Measurements from ENCODE around the gene DCDC2B.

DCDC2B gene

DNA sequence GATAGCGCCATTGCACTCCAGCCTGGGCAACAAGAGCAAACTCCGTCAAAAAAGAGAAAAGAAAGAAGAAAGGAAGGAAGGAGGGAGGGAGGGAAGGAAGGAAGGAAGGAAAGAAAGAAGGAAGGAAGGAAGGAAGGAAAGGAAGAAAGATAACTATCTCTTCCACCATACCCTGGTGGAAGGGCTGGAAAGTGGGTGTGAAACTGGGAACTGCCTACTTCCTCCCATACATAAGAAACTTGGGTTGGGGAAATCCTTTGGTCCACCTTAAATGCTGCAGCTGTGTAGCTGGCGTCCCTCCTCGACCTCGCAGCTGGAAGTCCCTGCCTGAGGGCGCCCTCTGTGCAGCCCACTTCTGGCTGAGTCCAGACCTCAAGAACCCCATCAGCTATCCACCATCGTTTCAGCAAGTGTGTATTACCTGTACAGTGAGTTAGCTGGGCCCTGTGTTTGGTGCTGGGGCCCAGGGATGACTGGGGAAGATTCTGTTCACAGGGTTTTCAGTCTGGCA lies 33.5 kb downstream of the DCDC2B start:
- Histone ChIP-seq H3K14ac (ENCODE audit: low read length) (no peak overlapping the region), H3K4ac (ENCODE audit: low read length) (no peak overlapping the region), H2BK120ac (ENCODE audit: low read depth, low read length) (no peak overlapping the region), H2BK15ac (ENCODE audit: low read length) (no peak overlapping the region), H3K27ac (replicated peaks; ENCODE audit: low read length) (no peak overlapping the region), H3K4me2 (ENCODE audit: insufficient read depth, low read length, poor library complexity, severe bottlenecking) (peak overlapping the region; percentile 37), H4K91ac (ENCODE audit: low read depth, low read length, poor library complexity) (no peak overlapping the region), H3K79me1 (ENCODE audit: low read depth, low read length) (peaks cover 3% of the 10 kb centered on the region), H4K8ac (ENCODE audit: low read depth, low read length) (no peak overlapping the region), H3K9ac (ENCODE audit: low read depth, low read length, poor library complexity) (no peak overlapping the region), H3K4me3 (ENCODE audit: low read length in 2 of 2) (no peak overlapping the region), H2BK12ac (ENCODE audit: low read length) (no peak overlapping the region), H2AFZ (ENCODE audit: low read length) (peak overlapping the region; percentile 93), H3K9me3 (replicated peaks in 1 of 2; ENCODE audit: control insufficient read depth in 2 of 2, insufficient read depth in 1 of 2, low read depth in 1 of 2, low read length in 2 of 2) (no peaks in the 10 kb centered on the region), H3K27me3 (ENCODE audit: control insufficient read depth in 3 of 3, insufficient read depth in 3 of 3, low read depth in 1 of 3, low read length in 3 of 3) (no peaks in the 10 kb centered on the region), H3K23ac (ENCODE audit: low read depth, low read length, poor library complexity) (no peak overlapping the region), H3K36me3 (replicated peaks in 1 of 2; ENCODE audit: control insufficient read depth in 2 of 2, insufficient read depth in 2 of 2, low read length in 2 of 2) (no peaks in the 10 kb centered on the region), H3K4me1 (ENCODE audit: control insufficient read depth in 2 of 2, insufficient read depth in 1 of 2, low read depth in 1 of 2, low read length in 2 of 2) (peaks cover 3 to 7% of the 10 kb centered on the region in 2 donors), H3K18ac (ENCODE audit: low read length) (no peak overlapping the region), H2AK5ac (ENCODE audit: low read depth, low read length) (peak overlapping the region; percentile 8), H2BK5ac (ENCODE audit: low read length) (no peak overlapping the region)
- no CpG with 5 or more reads among the region's 7 CpGs for WGBS, 2 donors (ENCODE audit: extremely low coverage in 2 of 2, insufficient read length in 2 of 2, insufficient replicate concordance in 1 of 2)
- no peak for DNase-seq (ENCODE audit: low spot score)

- H3K4me3 ChIP-seq (ENCODE audit: low read length in 2 of 2) = no peak within 1 kb of the TSS
- no peak for DNase-seq (ENCODE audit: low spot score)
- H3K36me3 ChIP-seq (replicated peaks in 1 of 2; ENCODE audit: control insufficient read depth in 2 of 2, insufficient read depth in 2 of 2, low read length in 2 of 2) = no peaks in the 10 kb centered on the region
These were observed 38.0 kb downstream of the DCDC2B start, which contains the start of gene FAM167B for GRCh38 chr1:32246888-32247273. FAM167B (plus strand) TSS chr1:32247222; CDS start chr1:32247422, 200 bp downstream.

DNA sequence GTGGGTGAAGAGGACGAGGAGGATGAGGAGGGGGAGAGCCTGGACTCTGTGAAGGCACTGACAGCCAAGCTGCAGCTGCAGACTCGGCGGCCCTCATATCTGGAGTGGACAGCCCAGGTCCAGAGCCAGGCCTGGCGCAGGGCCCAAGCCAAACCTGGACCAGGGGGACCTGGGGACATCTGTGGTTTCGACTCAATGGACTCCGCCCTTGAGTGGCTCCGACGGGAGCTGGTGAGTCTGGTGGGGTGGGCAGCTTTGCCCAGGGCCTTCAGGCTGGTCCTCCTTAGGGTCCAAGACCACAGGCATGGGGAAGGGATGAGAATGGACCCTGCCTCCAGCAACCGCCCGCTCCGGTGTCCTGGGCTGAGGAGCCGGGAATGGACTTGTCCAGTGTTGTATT lies 38.6 kb downstream of the DCDC2B start:
- no peak for DNase-seq (ENCODE audit: low spot score)
- Histone ChIP-seq H3K4me1 (ENCODE audit: control insufficient read depth in 2 of 2, insufficient read depth in 1 of 2, low read depth in 1 of 2, low read length in 2 of 2) (peaks cover 12 to 23% of the 10 kb centered on the region in 2 donors), H3K9ac (ENCODE audit: low read depth, low read length, poor library complexity) (no peak overlapping the region), H3K23ac (ENCODE audit: low read depth, low read length, poor library complexity) (no peak overlapping the region), H3K4ac (ENCODE audit: low read length) (no peak overlapping the region), H3K36me3 (replicated peaks in 1 of 2; ENCODE audit: control insufficient read depth in 2 of 2, insufficient read depth in 2 of 2, low read length in 2 of 2) (no peaks in the 10 kb centered on the region), H4K91ac (ENCODE audit: low read depth, low read length, poor library complexity) (no peak overlapping the region), H3K27ac (replicated peaks; ENCODE audit: low read length) (no peak overlapping the region), H3K79me1 (ENCODE audit: low read depth, low read length) (no peaks in the 10 kb centered on the region), H3K4me2 (ENCODE audit: insufficient read depth, low read length, poor library complexity, severe bottlenecking) (no peak overlapping the region), H2BK120ac (ENCODE audit: low read depth, low read length) (no peak overlapping the region), H2BK15ac (ENCODE audit: low read length) (no peak overlapping the region), H3K4me3 (ENCODE audit: low read length in 2 of 2) (no peak overlapping the region), H3K9me3 (replicated peaks in 1 of 2; ENCODE audit: control insufficient read depth in 2 of 2, insufficient read depth in 1 of 2, low read depth in 1 of 2, low read length in 2 of 2) (no peaks in the 10 kb centered on the region), H2AK5ac (ENCODE audit: low read depth, low read length) (peak overlapping the region; percentile 34), H4K8ac (ENCODE audit: low read depth, low read length) (no peak overlapping the region), H2BK12ac (ENCODE audit: low read length) (no peak overlapping the region), H3K14ac (ENCODE audit: low read length) (no peak overlapping the region), H2AFZ (ENCODE audit: low read length) (peak overlapping the region; percentile 84), H2BK5ac (ENCODE audit: low read length) (no peak overlapping the region), H3K18ac (ENCODE audit: low read length) (no peak overlapping the region), H3K27me3 (ENCODE audit: control insufficient read depth in 3 of 3, insufficient read depth in 3 of 3, low read depth in 1 of 3, low read length in 3 of 3) (no peaks in the 10 kb centered on the region)
- WGBS, 2 donors (ENCODE audit: extremely low coverage in 2 of 2, insufficient read length in 2 of 2, insufficient replicate concordance in 1 of 2) = no CpG with 5 or more reads among the region's 12 CpGs

More at GRCh38 chr1:32246888-32247273, 38.0 kb downstream of the DCDC2B start, which contains the start of gene FAM167B:
- no peak within 1 kb of the TSS for H3K14ac ChIP-seq (ENCODE audit: low read length)
- WGBS, 2 donors (ENCODE audit: extremely low coverage in 2 of 2, insufficient read length in 2 of 2, insufficient replicate concordance in 1 of 2) = no CpG with 5 or more reads among the region's 3 CpGs
- H3K9ac ChIP-seq (ENCODE audit: low read depth, low read length, poor library complexity) = no peak within 1 kb of the TSS
- H3K9me3 ChIP-seq (replicated peaks in 1 of 2; ENCODE audit: control insufficient read depth in 2 of 2, insufficient read depth in 1 of 2, low read depth in 1 of 2, low read length in 2 of 2) = no peaks in the 10 kb centered on the region
- H3K4ac ChIP-seq (ENCODE audit: low read length) = no peak within 1 kb of the TSS
- H2BK15ac ChIP-seq (ENCODE audit: low read length) = no peak within 1 kb of the TSS
- no peak within 1 kb of the TSS for H3K18ac ChIP-seq (ENCODE audit: low read length)
- H3K27ac ChIP-seq (replicated peaks; ENCODE audit: low read length) = no peak within 1 kb of the TSS
- no peak within 1 kb of the TSS for H4K8ac ChIP-seq (ENCODE audit: low read depth, low read length)
- H3K23ac ChIP-seq (ENCODE audit: low read depth, low read length, poor library complexity) = no peak within 1 kb of the TSS
- peaks cover 14 to 20% of the 10 kb centered on the region in 2 donors for H3K4me1 ChIP-seq (ENCODE audit: control insufficient read depth in 2 of 2, insufficient read depth in 1 of 2, low read depth in 1 of 2, low read length in 2 of 2)
- H2BK5ac ChIP-seq (ENCODE audit: low read length) = no peak within 1 kb of the TSS
- H2BK12ac ChIP-seq (ENCODE audit: low read length) = no peak within 1 kb of the TSS
- H2AK5ac ChIP-seq (ENCODE audit: low read depth, low read length) = peak within 1 kb of the TSS; percentile 34
- H4K91ac ChIP-seq (ENCODE audit: low read depth, low read length, poor library complexity) = no peak within 1 kb of the TSS
- H3K79me1 ChIP-seq (ENCODE audit: low read depth, low read length) = no peaks in the 10 kb centered on the region
- H3K27me3 ChIP-seq (ENCODE audit: control insufficient read depth in 3 of 3, insufficient read depth in 3 of 3, low read depth in 1 of 3, low read length in 3 of 3) = no peaks in the 10 kb centered on the region
- peak within 1 kb of the TSS; percentile 84 for H2AFZ ChIP-seq (ENCODE audit: low read length)
- H2BK120ac ChIP-seq (ENCODE audit: low read depth, low read length) = no peak within 1 kb of the TSS
- H3K4me2 ChIP-seq (ENCODE audit: insufficient read depth, low read length, poor library complexity, severe bottlenecking) = no peak within 1 kb of the TSS

DNA sequence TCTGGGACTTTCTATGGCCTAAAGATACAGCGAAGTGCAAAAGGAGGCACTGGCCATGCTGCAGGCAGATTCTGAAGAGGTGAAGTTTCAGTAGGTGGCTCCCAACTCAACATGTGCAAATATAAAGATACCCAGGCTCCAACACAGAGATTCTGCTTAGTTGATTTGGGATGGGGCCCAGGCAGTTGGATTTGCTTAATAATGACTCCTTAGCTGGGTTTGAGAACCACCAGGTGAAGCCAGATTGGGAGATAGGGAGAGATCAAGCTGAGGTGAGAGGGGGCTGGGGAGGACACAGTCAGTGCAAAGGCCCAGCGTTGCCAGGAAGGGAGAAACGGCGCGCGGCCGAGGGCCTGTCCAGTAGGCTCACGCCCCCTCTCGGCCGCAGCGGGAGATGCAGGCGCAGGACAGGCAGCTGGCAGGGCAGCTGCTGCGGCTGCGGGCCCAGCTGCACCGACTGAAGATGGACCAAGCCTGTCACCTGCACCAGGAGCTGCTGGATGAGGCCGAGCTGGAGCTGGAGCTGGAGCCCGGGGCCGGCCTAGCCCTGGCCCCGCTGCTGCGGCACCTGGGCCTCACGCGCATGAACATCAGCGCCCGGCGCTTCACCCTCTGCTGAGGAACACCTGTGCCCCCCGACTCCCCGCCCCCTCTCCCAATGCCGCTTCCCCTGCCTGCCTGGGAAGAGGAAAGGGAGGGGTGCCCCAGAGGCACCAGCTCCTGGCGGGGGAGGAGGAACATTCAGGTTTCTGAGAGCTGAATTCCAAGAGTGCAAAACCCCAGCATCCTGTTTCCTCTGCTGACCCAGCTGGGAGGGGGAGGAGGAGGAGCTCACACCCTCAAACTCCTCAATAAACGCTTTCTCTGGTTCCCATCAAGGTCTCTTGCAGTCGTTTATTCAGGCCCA lies 39.3 kb downstream of the DCDC2B start:
- no peak overlapping the region for H2BK5ac ChIP-seq (ENCODE audit: low read length)
- peak overlapping the region; percentile 41 for H3K27ac ChIP-seq (replicated peaks; ENCODE audit: low read length)
- H3K18ac ChIP-seq (ENCODE audit: low read length) = peak overlapping the region; percentile 53
- no peaks in the 10 kb centered on the region for H3K36me3 ChIP-seq (replicated peaks in 1 of 2; ENCODE audit: control insufficient read depth in 2 of 2, insufficient read depth in 2 of 2, low read length in 2 of 2)
- no peak overlapping the region for H3K4ac ChIP-seq (ENCODE audit: low read length)
- peak overlapping the region; percentile 1 for H3K23ac ChIP-seq (ENCODE audit: low read depth, low read length, poor library complexity)
- H2AK5ac ChIP-seq (ENCODE audit: low read depth, low read length) = no peak overlapping the region
- no peaks in the 10 kb centered on the region for H3K79me1 ChIP-seq (ENCODE audit: low read depth, low read length)
- no peak overlapping the region for H2BK12ac ChIP-seq (ENCODE audit: low read length)
- H2AFZ ChIP-seq (ENCODE audit: low read length) = peak overlapping the region; percentile 84
- no peak overlapping the region for H2BK15ac ChIP-seq (ENCODE audit: low read length)
- H3K9me3 ChIP-seq (replicated peaks in 1 of 2; ENCODE audit: control insufficient read depth in 2 of 2, insufficient read depth in 1 of 2, low read depth in 1 of 2, low read length in 2 of 2) = no peaks in the 10 kb centered on the region
- WGBS, 2 donors (ENCODE audit: extremely low coverage in 2 of 2, insufficient read length in 2 of 2, insufficient replicate concordance in 1 of 2) = no CpG with 5 or more reads among the region's 31 CpGs
- H2BK120ac ChIP-seq (ENCODE audit: low read depth, low read length) = no peak overlapping the region
- H3K4me3 ChIP-seq (ENCODE audit: low read length in 2 of 2) = no peak overlapping the region
- no peak overlapping the region for H4K8ac ChIP-seq (ENCODE audit: low read depth, low read length)
- peak overlapping the region; percentile 63 for H3K4me2 ChIP-seq (ENCODE audit: insufficient read depth, low read length, poor library complexity, severe bottlenecking)
- H3K9ac ChIP-seq (ENCODE audit: low read depth, low read length, poor library complexity) = no peak overlapping the region
- peak; percentile 68 for DNase-seq (ENCODE audit: low spot score)
- H3K14ac ChIP-seq (ENCODE audit: low read length) = no peak overlapping the region
- H4K91ac ChIP-seq (ENCODE audit: low read depth, low read length, poor library complexity) = no peak overlapping the region
- H3K27me3 ChIP-seq (ENCODE audit: control insufficient read depth in 3 of 3, insufficient read depth in 3 of 3, low read depth in 1 of 3, low read length in 3 of 3) = no peaks in the 10 kb centered on the region
- H3K4me1 ChIP-seq (ENCODE audit: control insufficient read depth in 2 of 2, insufficient read depth in 1 of 2, low read depth in 1 of 2, low read length in 2 of 2) = peaks cover 9 to 20% of the 10 kb centered on the region in 2 donors

All from neuronal stem cell (in vitro differentiated cells).